Superior temporal gyrus (tissue), 1 donor: ENCODE measurements around the gene ENTHD1.
A peak's percentile ranks its signal among the peaks of the same experiment; 100 is the strongest.

ENCODE experiments used
- DNase-seq: peaks from one replicate; pipeline ENCODE4 v3.0.0-alpha.2; 2016; ENCODE audit errors: extremely low spot score

The ENTHD1 gene

DNA sequence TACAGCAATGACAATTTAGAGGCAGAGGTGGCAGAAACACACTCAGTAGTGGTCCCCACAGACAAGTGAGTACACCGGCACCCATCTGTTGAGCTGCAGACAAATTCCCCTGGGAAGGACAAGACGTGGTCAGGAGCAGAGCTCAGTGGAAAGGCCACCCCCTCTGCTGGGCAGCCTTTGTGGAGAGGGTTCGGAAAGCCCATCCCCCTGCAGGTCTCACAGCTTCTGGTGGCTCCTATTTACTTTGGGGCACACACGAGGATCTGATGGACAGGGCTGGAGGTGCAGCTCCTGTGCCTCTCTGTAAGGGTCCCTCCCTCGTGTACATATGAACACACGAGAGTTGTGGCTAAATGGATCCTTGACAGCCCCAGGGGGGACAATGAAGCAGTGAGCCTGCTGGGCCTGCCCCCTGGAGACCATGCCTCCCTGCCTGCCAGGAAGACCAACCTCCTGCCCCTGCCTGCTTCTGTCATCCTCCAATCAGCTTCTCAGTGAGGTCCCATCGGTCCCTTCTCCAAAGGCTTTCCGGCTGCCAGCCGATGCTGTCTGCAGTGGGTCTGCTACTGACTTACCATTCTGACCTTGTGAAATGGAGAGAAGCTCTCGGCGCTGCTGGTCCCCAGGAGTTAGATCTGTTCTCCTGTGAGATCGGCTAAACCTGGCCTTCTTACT is 161.5 kb downstream of the ENTHD1 start:
- no peak for DNase-seq

DNA sequence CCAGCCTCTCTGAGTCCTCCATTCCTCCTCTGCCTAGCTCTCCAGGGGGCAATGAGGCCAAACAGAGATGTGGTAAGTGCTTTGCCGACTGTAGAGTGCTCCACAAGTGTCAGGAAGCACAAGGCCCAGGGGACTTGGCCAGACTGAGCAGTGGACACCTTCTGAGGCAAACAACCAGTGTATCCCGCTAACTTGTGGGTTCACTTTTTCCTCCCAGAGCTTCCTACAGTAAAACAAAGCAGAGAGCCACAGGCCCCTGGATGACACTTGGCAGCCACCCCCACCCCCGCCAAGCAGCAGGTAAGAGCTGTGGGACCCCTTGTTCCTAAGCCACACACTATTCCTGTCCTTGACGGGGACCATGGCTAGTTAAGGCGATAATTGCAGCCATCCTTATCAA is 162.1 kb downstream of the ENTHD1 start:
- no peak for DNase-seq

DNA sequence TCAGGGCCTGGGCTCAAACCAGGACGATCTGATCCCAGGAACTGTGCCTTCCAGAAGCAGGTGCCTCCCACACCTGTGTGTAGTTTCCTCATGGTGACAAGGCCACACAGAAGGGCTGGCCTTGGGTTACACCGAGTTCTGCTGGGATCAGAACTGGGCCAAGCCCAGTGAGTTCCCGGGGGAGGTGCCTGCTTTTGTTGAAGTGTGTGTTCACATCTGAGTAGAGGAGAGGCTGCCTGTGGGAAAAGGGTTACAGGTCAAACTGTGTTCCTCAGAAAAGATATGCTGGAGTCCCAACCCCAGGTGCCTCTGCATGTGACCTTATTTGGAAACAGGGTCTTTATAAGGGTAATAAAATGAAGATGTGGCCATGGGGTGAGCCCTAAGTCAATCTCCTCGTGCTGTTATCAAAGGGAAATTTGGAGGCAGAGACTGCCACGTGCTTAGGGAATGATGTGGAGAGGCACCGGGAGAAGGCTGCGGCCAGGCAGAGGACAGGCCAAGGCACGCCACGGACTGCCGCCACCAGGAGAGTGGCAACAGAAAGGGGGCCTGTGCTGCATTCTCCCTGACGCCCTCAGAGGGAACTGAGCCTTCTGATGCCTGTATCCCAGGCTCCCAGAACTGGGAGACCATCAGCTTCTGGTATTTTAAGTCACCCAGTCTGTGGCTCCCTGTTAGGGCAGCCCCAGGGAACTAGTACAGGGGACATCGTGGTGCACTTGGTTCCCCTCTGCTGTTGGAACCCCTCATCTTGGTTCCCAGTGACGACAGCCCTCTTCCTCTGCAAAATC is 164.2 kb downstream of the ENTHD1 start:
- no peak for DNase-seq

DNA sequence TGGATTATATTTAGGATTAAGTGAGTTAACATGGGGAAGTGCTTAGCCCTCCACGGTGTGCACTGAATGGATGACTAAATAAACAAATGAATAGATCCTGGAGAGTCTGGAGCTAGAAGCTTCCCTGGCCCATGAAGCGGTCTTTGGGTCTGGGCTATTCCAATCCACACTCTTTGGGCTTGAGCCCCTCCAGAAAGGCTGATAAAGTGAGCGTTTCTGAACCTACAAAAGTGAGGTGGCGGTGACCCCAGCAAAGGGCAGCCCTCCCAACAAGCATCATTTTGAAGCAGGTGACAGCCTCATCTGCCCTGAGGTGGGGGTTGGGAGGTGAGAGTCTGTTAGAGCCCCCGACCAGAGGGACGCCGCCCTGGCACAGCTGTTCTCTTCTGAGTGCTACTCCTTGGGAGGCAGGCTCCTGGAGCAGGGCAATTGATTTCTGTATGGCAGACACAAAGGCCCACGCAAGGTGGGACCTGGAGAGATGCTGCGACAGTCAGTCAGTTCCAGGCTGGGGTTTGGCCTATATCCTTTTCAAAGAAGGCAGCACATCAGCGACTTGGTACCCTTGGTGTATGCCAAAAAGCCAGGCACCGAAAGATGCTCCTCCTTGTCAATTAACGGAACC is 165.2 kb downstream of the ENTHD1 start:
- no peak for DNase-seq

DNA sequence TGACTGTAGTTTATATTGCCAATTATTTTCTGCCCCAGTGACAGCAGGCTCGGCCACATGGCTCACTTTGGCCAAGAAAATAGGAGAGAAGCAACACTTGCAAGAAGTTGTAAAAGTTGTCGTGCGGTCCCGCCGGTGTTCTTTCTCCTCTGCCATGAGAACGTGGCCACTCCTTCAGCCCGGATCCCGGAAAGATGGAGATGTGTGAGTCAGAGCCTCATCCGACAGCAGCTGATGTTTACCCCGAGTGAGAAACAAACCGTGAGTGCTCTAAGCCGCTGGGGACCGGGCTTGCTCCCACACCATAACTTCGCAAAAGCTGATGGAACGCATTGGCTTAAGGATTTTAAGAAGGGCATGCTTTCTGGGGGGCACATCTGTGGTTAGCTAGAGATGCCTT is 166.0 kb downstream of the ENTHD1 start:
- no peak for DNase-seq

DNA sequence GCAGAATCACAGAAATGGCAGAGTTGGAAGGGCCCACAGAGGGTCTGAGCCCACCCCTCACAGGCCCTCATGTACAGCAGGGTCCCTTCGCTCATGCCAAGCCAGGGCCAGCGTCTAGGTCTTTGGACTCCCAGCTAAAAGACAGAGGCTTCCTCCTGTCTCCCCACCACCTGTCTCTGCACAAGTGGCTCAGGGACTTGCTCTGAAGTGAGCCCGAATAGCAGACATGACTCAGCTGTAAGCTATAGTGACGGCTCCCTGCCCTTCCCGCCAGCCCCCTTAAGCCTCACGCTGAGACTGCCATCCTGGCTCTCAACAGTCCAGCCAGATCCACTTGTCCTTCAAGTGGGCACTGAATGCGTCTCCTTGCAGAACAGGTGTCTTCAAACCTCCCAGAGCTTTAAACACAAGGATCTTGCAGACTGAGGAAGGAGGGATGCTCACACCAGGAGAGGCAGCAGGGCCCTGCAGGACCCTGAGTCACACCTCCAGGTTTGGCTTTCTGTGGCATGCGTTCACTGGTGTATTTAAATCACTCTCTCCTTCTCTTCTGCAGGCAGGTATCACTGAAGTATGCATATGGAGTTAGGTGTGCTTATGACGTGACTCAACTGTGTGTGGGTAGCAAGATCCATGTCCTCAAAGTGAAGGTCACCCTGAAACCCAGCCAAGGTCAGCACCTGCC is 168.1 kb downstream of the ENTHD1 start:
- no peak for DNase-seq

DNA sequence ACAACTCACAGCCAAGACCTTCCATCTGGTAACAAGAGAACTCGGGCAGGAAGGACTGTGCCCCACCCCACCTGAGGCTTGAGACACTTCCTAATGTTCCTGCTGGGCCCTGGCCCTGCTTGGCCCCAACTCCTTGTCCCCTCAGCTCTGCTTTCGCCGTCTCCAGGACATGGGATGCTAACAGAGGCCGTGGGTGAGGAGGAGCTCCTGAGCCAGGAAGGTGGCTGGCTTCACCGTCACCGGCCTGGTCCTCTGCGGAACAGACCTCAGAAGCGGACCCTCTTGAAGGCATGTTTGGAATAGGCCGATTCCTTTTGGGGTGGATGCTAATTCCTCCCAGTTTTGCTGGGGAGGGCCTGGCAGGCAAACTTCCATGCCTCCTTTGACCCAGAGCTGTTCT is 168.7 kb downstream of the ENTHD1 start:
- DNase-seq, result no peak

DNA sequence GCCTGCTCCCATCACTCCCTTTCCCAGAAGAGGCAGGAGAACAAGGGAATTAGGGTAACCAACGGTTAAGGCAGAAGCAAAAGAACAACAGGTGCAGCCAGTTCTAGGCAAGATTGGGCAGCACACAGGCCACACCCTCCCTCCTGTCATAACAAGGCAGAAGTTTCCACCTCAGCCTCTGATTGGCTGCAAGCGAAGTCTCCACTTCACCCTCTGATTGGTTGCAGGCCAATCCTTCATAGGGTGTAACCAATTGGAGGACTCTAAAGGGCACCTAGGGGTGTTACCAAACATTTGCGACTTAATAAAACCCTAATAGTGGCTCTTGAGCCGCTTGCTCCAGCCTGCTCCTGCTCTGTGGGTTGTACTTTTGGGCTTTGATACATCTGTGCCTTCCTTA is 169.2 kb downstream of the ENTHD1 start:
- DNase-seq, result no peak

DNA sequence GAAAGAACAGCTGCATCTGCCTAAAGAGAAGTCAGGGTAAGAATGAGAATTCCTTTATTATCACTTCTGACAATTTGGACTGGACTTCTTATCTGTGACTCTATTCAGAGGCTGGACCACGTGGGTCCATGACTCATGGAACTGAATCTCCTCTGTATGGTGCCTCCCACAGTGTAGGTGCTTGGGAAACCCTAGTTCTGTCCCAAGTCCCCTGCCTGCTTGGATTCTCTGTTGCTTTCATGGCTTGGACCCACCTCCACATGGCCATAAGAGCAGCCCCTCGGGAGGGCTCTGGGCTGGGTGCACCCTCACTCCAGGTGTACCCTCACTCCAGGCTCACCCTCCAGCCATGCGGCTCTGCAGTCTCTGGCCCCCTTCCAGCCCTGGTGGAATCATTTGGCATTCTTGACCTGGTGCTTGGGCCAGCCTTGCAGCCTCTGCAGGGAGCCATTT is 169.6 kb downstream of the ENTHD1 start:
- peak; percentile 30 for DNase-seq

DNA sequence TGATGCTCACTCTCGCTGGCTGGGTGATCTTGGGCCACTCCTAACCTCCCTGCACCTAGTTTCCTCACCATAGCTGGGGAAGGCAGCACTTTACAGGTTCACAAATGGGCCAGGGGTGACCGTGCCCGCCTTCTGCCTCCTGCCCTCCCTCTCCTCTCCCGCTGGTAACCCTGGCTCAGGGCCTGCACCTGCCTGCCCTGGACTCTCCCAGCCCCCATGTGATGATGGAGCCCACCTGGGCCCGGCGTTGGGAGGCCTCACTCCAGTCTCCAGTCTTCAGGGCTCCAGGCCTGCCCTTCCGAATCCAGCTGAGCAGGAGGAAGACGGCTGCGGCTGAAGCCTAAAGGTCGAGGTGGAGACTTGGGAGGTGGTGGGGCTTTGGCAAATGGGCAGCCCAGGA is 170.1 kb downstream of the ENTHD1 start:
- DNase-seq, result no peak

DNA sequence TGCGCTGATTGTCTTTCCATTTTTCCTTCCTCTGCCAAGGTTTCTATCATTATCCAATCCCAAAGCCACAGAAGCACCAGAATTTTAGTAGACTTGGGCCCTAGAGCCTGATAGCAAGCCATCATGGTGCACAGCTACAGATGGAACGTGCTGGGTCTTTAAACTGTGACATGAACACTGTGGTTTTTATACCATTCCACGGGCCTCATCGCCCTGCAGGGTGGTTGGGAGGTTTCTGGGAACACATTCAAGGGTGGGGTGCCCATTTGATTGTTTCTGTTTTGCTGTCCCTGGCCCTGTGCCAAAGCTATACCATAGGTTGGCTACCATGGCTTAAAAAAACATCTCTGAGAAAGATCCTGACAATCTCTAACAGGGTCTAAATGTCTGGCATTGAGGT is 171.1 kb downstream of the ENTHD1 start:
- DNase-seq, result no peak

DNA sequence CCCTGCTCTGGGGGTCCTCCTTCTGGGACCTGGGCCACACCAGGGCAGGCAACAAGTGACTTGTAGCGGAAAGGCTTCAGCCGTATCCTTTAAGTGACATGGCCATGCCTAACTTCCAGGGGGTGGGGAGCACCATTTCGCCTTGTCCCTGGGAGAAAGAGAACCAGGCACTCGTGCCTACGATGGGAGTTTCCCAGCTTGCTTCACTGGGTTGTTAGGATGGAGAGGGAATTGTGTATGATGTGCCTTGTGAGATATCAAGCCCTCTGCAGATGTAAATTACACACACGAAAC is 171.6 kb downstream of the ENTHD1 start:
- no peak for DNase-seq

DNA sequence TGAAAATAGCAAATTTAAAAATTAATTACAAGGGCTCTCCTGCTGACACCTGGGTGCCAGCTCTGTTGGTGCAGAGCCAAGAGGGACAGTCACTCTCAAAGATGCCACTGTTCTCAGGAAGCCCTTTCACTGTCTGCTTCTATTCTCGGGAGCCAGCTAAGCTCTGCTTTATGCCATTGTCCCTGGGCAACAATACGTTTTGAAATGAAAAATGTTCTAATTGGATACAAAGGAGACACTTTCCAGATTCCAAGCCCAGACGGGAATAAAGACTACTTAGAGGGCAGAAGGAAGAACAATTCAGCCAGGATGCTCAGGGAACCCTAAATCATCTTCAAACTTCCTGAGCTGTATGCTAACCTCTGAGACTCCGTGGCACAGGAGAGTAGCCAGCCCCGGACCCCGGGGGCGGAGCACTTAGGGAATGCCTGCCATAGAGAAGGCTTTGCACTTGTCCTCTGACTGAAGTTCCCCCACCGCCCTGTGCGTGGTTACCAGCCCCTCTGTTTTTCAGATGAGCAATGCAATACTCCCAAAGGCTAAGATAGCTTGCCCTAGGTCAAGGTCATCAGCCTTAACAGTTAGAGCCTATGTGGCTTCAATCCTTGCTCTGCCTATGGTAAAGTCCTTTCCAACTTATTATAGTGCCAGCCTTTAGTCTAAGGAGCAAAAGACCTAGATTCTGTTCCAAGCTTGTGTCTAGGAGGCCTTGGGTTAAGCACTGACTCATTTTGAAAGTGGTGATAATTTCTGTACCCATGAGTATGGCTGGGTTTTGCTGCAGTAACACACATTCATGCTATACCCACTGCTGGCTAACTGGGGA is 172.1 kb downstream of the ENTHD1 start:
- DNase-seq, result no peak

DNA sequence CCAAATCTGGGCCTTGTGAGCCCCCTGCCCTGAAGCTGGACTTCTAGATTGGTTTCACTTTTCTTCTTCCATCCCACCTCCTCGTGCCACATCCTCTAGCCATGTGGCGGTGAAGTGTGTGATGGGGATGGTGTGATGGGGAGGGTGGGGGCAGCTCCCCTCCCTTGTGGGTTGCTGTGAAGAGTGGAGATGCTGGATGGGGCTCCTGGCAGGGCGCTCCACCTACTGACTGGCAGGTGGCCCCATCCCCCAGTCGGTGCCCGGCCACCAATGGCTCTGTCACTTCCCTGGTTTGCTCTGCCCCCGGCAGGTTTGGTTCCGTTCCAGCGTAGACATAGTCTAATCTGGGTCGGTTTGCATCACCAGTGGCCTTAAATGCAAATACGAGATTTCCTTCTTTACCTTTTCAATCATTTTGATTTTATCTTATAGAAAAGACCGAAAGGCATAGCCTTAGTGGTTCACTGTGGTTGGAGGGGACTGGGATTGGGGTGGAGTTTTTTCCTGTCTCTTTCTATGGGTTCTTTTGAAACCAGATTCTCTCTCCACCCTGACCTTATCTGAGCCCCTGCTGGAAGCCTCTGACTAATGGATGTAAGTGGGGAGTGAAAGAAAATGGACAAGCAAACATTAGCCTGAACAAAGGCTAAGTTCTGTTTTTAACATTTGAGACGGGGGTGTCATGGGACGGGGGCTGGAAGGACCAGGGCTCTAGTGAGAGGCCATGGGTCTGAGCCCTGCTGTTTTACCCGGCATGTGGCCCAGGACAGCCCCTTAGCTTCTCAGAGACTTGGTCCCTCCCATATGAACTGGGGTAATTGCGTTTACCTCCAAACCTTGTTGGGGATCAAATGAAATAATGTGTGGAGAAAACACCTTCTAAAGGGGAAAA is 173.8 kb downstream of the ENTHD1 start:
- DNase-seq, result no peak

DNA sequence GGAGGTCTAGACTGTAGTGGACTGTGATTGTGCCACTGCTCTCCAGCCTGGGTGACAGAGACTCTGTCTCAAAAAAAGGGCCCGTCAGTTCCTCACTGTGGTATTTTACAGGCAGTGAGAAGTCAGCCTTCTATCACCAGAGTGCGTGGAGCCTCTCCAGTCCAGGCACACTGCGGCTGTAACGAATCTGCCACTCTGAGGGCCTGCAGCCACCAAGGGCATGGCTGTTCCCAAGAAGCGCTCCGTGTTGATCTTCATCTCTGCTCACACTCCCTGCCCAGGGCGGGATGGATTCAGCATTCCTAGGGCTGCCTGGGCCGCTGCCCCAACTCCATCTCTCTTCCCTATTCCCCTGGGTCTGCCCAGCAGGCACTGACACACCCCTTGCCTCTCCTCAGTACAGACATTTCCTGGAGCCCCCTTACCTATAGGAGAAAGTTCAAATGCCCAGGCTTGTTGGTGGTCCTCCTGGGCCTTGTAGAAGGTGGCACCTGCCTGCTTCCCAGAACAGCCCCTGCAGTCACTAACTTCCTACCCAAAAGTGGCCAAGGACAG is 174.6 kb downstream of the ENTHD1 start:
- no peak for DNase-seq

DNA sequence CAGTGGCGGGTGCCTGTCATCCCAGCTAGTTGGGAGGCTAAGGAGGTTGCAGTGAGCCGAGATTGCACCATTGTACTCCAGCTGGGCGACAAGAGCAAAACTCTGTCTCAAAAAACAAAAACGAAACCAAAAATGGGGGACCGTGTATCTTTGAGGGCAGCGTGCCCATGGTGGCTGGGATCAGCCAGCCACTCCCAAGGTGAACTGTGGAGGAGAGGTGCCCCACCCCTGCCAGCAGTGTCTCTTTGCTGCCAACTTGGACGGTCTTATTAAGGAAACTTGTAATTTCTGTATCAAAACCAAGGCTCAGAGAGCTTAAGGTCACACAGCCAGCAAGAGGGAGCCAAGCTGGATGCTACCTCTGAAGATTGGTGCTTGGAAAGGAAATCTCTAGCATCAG is 175.4 kb downstream of the ENTHD1 start:
- DNase-seq, result no peak

DNA sequence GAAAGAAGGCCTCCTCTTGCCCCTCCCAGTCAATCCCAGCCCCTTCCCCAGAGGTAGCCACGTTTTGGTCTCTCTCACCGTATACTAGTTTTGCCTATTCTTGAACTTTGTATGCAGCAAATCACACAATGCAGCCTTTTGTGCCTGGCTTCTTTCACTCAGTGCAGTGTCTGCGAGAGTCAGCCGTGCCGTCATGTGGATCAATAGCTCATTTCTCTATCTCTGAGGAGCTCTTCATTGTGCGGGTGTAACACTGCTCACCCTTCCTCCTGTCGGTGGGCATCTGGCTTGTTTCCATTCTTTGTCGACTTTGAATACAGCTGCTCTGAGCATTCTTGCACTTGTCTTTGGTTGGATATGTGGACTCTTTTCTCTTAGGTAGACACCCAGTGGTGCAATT is 176.5 kb downstream of the ENTHD1 start:
- peak; percentile 39 for DNase-seq

DNA sequence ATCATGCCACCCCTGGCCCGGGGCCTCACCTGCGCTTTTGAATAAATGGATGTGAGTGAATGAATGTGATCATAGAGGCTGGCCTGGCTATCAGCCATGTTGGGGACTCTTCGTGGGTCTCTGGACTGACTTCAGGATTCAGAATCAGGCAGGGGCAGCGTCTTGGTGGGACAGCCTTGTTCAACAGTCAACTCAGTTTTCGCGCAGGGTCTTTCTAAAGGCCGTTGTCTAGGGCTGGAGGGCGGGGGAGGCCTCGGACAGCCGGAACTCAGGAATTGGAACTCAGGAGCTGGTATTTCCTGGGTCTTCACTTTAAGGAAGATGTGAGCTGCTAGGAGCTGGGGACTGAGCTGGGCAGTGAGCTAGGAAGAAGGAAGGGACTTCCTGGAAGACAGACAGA is 177.0 kb downstream of the ENTHD1 start:
- DNase-seq, result no peak

DNA sequence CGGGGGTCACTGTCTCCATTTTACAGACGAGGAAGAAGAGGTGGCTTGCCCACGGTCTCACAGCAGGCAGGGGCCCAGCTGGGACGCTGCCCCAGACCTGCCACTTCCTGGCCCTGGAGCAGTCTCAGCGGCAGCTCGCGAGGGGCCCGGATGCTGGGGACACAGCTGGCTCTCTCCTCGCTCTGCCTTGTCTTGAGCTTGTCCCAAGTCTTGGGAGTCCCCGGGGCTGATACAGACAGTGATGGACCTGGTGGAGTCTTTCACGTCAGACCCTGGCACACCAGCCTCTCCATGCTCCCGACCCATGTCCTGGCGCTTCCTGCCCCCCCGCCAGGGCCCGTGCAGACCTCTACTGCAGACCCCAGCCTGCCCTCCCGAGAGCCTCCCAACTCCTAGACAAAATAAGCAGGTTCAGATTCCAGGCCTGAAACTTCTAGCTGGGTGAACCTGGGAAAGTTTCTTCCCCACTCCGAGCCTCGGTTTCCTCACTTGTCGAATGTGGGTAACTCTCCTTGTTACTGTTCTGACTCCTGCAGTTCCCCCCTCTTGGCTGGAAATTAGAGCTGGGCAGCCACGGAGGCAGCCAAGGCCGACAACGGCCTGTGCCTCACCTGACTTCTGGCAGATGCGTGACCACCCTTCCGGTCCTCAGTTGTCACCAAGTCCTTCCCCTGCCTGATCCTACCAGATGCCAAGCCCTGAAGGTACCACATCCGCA is 177.6 kb downstream of the ENTHD1 start:
- DNase-seq, result no peak

DNA sequence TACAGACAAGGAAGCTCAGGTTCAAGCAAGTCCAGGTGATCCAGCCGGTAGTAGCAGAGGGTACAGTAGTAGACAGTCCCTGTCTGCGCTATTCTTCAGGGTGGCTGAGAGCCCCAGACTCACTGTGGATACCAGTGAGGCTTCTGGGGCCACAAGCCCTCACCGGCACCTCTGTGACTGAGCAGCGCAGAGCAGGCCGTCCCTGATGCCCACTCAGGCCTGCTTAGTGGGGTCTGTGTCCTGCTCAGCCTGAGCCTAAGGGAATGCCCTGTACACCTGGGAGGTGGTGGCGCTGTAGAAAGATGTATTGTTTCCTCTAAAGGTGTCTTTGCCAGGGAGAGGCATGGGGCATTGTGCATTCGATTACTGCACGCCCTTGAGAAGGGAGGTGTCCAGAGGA is 179.2 kb downstream of the ENTHD1 start:
- DNase-seq, result no peak
